OCI-LY1 (cell line): Measurements from ENCODE around the gene HAO2.

ENCODE experiments used
- H2AFZ ChIP-seq: fragments of 200-600 bp; sonication (generic), shearing (Covaris generic); 2 replicates; pipeline ENCODE4 v1.6.0; 2014; ENCODE audit warnings: antibody characterized with exemption, mild to moderate bottlenecking, low read length
- H3F3A ChIP-seq: fragments of 200-600 bp; sonication (generic), shearing (Covaris generic); 2 replicates; pipeline ENCODE4 v1.6.0; 2014; ENCODE audit warnings: mild to moderate bottlenecking, antibody characterized with exemption, low read length, moderate library complexity; ENCODE audit not compliant: insufficient read depth
- H3K27ac ChIP-seq: fragments of 200-600 bp; sonication (generic); 2 replicates; pipeline ENCODE4 v1.5.1; 2014; ENCODE audit warnings: low read length, mixed run types, mild to moderate bottlenecking, low read depth; ENCODE audit not compliant: poor library complexity, severe bottlenecking
- H3K27me3 ChIP-seq: fragments of 200-600 bp; sonication (generic); 2 replicates; pipeline ENCODE4 v1.6.0; 2014; ENCODE audit warnings: antibody characterized with exemption, mild to moderate bottlenecking, low read length, moderate library complexity; ENCODE audit not compliant: insufficient read depth
- H3K36me3 ChIP-seq: fragments of 200-600 bp; sonication (generic); 2 replicates; pipeline ENCODE4 v1.6.1; 2014; ENCODE audit warnings: mild to moderate bottlenecking, antibody characterized with exemption, low read length, moderate library complexity, mixed read lengths; ENCODE audit not compliant: insufficient read depth
- H3K4me1 ChIP-seq: fragments of 200-600 bp; sonication (generic); 2 replicates; pipeline ENCODE4 v1.5.1; 2014; ENCODE audit warnings: mild to moderate bottlenecking, low read length, moderate library complexity; ENCODE audit not compliant: insufficient read depth, severe bottlenecking
- H3K4me2 ChIP-seq: fragments of 200-600 bp; sonication (generic), shearing (Covaris generic); 2 replicates; pipeline ENCODE4 v1.6.1; 2014; ENCODE audit warnings: low read length
- H3K4me3 ChIP-seq: fragments of 200-600 bp; sonication (generic); 2 replicates; pipeline ENCODE4 v1.5.1; 2014; ENCODE audit warnings: low read length, low read depth, mild to moderate bottlenecking, mixed read lengths; ENCODE audit not compliant: poor library complexity, severe bottlenecking
- H3K79me2 ChIP-seq: fragments of 200-600 bp; shearing (Covaris generic); 2 replicates; pipeline ENCODE4 v1.6.1; 2016; ENCODE audit warnings: mixed run types, low read length, mixed read lengths; ENCODE audit not compliant: insufficient read depth
- H3K9ac ChIP-seq: fragments of 200-600 bp; sonication (generic), shearing (Covaris generic); 2 replicates; pipeline ENCODE4 v1.6.1; 2014; ENCODE audit warnings: mild to moderate bottlenecking, low read length, mixed read lengths
- H3K9me2 ChIP-seq: fragments of 200-600 bp; sonication (generic), shearing (Covaris generic); 2 replicates; pipeline ENCODE4 v1.6.1; 2014; ENCODE audit warnings: low read depth, mild to moderate bottlenecking, low read length, mixed read lengths
- H3K9me3 ChIP-seq: fragments of 200-600 bp; shearing (Covaris generic); 2 replicates; pipeline ENCODE4 v1.6.1; 2014; ENCODE audit warnings: low read length, mixed read lengths
- H4K20me1 ChIP-seq: fragments of 200-600 bp; sonication (generic), shearing (Covaris generic); 2 replicates; pipeline ENCODE4 v1.6.0; 2016; ENCODE audit warnings: mild to moderate bottlenecking, low read length; ENCODE audit not compliant: insufficient read depth
- EZH2 ChIP-seq: fragments of 200-600 bp; sonication (generic), shearing (Covaris generic); IDR thresholded peaks from 2 replicates; pipeline ENCODE4 v1.8.0; 2017; ENCODE audit warnings: borderline replicate concordance, mixed run types, mild to moderate bottlenecking, antibody characterized with exemption, low read length, moderate library complexity, mixed read lengths
- TF ChIP-seq, protein P1 (sequence below): fragments of 200-600 bp; sonication (generic), shearing (Covaris generic); IDR thresholded peaks from 2 replicates; pipeline ENCODE4 v1.5.1; 2017; ENCODE audit warnings: mild to moderate bottlenecking, antibody characterized with exemption, low read length, moderate library complexity, mixed read lengths

The HAO2 gene

GRCh38 chr1:119366424-119366823 is 2.2 kb upstream of the HAO2 start:
- H3K9me2 ChIP-seq = no peaks in the 10 kb centered on the region

DNA sequence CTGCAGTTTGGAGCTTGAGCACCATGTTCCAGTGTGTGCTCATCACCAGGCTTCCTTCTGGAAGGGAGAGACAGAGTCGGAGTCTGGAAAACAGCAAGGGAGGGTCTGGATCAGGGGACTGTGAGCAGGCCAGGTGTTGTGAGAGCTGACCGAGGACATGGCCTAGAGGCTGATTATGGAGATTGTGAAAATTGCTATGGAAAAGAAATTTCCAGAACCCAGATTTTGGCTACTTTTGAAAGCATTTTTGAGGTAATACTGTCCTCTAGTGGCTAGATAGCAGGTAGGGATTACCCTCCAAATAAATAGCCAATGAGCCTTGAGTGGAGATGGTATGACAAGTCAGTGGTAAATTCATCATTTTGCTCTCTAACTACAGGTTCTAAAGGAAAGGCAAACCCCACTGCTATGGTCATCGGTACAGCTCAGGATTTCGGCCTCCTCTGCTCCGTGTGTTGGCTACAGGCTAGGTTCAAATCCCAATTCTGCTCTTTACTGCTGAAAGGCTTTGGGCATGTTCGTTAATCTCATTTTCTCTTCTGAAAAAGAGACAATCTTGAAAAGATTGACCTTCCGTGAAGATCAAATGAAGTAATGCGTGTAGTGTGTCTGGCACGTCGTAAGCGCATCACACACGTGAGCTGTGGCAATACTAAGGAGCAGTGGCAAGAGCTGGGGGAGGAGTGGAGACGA is 1.0 kb upstream of the HAO2 start:
- Histone ChIP-seq H3K4me3 (no peak overlapping the region), H3K27ac (no peak overlapping the region), H3K9ac (no peak overlapping the region), H2AFZ (no peak overlapping the region), H3K4me1 (no peaks in the 10 kb centered on the region), H3K79me2 (no peaks in the 10 kb centered on the region), H3K9me2 (no peaks in the 10 kb centered on the region), H3F3A (no peaks in the 10 kb centered on the region), H4K20me1 (no peaks in the 10 kb centered on the region), H3K36me3 (no peaks in the 10 kb centered on the region), H3K4me2 (no peak overlapping the region), H3K9me3 (no peaks in the 10 kb centered on the region), H3K27me3 (no peaks in the 10 kb centered on the region)
- TF ChIP-seq EZH2 = no peak
- TF ChIP-seq, protein P1, sequence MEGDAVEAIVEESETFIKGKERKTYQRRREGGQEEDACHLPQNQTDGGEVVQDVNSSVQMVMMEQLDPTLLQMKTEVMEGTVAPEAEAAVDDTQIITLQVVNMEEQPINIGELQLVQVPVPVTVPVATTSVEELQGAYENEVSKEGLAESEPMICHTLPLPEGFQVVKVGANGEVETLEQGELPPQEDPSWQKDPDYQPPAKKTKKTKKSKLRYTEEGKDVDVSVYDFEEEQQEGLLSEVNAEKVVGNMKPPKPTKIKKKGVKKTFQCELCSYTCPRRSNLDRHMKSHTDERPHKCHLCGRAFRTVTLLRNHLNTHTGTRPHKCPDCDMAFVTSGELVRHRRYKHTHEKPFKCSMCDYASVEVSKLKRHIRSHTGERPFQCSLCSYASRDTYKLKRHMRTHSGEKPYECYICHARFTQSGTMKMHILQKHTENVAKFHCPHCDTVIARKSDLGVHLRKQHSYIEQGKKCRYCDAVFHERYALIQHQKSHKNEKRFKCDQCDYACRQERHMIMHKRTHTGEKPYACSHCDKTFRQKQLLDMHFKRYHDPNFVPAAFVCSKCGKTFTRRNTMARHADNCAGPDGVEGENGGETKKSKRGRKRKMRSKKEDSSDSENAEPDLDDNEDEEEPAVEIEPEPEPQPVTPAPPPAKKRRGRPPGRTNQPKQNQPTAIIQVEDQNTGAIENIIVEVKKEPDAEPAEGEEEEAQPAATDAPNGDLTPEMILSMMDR = peak; percentile 91

More at GRCh38 chr1:119366424-119366823, 2.2 kb upstream of the HAO2 start:
- H3F3A ChIP-seq = no peaks in the 10 kb centered on the region
- no peaks in the 10 kb centered on the region for H3K9me3 ChIP-seq
- TF ChIP-seq, protein P1 = no peak
- TF ChIP-seq EZH2 = no peak
- no peak overlapping the region for H3K4me3 ChIP-seq
- no peaks in the 10 kb centered on the region for H3K4me1 ChIP-seq
- no peaks in the 10 kb centered on the region for H3K36me3 ChIP-seq
- no peaks in the 10 kb centered on the region for H3K79me2 ChIP-seq
- H3K4me2 ChIP-seq = no peak overlapping the region
- no peak overlapping the region for H2AFZ ChIP-seq
- H3K27me3 ChIP-seq = no peaks in the 10 kb centered on the region
- H3K27ac ChIP-seq = no peak overlapping the region
- no peak overlapping the region for H3K9ac ChIP-seq
- H4K20me1 ChIP-seq = no peaks in the 10 kb centered on the region

DNA sequence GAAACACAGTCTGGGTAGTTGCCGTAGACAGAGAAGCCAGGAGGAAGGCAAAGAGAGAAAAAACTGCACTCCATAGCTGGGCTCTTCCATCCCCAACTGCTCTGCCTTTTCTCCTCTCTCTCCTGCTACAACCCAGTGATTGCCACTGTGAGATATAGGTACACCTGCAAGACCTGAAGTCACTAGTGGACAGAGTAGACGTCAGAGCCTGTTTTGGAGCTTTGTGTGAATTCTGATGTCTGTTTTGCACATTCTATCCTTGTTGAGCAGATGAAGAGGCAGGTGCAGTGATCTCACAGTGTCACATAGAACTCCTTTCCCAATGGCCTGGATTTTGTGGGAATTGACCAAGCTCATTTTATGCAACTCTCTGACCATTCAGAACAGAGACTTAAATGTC is 2.2 kb downstream of the HAO2 start:
- H3K4me3 ChIP-seq = no peak overlapping the region
- H3K27me3 ChIP-seq = no peaks in the 10 kb centered on the region
- no peak overlapping the region for H2AFZ ChIP-seq
- H3K4me2 ChIP-seq = no peak overlapping the region
- no peak overlapping the region for H3K27ac ChIP-seq
- H4K20me1 ChIP-seq = no peaks in the 10 kb centered on the region
- no peaks in the 10 kb centered on the region for H3F3A ChIP-seq
- TF ChIP-seq EZH2 = no peak
- TF ChIP-seq, protein P1 = no peak
- no peaks in the 10 kb centered on the region for H3K79me2 ChIP-seq
- H3K4me1 ChIP-seq = no peaks in the 10 kb centered on the region
- no peaks in the 10 kb centered on the region for H3K9me3 ChIP-seq
- H3K9ac ChIP-seq = no peak overlapping the region
- no peaks in the 10 kb centered on the region for H3K36me3 ChIP-seq
- H3K9me2 ChIP-seq = no peaks in the 10 kb centered on the region
